ENCODE results near the gene HECW1. TPM values are rescaled to one million over a fixed set of nuclear protein-coding genes. Genes with fewer than 3 reads are reported as not detected.
"Not testable (repeated sequence)": the region's sequence is repeated elsewhere in the genome, so short reads cannot be mapped to it uniquely, and the experiment has no call there.

HECW1 gene
- total RNA-seq, 1 donor: under 0.01 TPM

DNA sequence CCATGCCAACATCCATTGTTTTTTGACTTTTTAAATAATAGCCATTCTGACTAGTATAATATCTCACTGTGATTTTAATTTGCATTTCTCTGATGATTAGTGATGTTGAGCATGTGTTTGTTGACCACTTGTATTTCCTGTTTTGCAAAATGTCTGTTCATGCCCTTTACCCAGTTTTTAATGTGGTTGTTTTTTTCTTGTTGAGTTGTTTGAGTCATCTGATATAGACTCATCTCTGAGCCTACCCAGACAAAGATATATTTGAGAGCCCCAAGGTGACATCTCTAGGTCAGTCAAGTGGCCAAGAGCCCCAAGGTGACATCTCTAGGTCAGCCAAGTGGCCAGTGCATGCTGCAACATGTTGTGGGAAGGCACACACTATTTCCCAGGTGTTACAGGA lies 224.7 kb downstream of the HECW1 start:
- Histone ChIP-seq H3K4me1 (ENCODE audit: insufficient read depth, low read length) (no peaks in the 10 kb centered on the region), H3K9me3 (ENCODE audit: low read depth, low read length) (no peaks in the 10 kb centered on the region), H3K4me3 (ENCODE audit: low read length) (no peak overlapping the region), H3K27me3 (ENCODE audit: insufficient read depth, low read length) (no peaks in the 10 kb centered on the region)

DNA sequence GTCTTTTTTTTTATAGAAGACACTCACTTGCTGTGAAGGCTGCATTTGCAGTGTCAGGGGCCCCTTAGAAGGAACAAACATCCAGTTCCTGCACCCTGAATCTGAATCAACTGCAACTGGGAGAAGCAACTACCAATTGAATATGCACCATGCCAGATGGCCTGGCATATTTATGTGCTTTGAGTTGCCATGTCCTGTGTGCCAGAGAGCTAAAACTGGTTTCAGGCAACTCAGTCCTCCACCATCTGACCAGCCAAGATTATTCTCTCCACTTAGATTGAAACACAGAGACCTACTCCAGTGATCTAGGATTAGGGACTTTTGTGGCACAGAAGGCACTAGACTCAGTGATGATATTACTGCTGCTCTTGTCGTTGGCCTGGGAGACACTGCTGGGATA lies 225.4 kb downstream of the HECW1 start:
- H3K4me3 ChIP-seq (ENCODE audit: low read length): no peak overlapping the region
- no peaks in the 10 kb centered on the region for H3K27me3 ChIP-seq (ENCODE audit: insufficient read depth, low read length)
- no peaks in the 10 kb centered on the region for H3K4me1 ChIP-seq (ENCODE audit: insufficient read depth, low read length)
- H3K9me3 ChIP-seq (ENCODE audit: low read depth, low read length): no peaks in the 10 kb centered on the region

DNA sequence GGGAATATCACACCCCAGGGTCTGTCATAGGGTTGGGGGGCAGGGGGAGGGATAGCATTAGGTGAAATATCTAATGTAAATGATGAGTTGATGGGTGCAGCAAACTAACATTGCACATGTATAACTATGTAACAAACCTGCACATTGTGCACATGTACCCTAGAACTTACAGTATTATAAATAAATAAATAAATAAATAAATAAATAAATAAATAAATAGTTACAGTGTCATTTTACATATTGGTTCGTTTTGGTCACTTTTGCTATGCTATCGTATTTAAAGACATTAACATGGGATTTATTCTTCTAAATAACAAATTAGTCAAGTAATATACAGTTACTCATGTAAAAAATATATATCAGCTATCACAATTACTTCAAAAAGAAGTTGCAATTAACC lies 228.7 kb downstream of the HECW1 start:
- H3K9me3 ChIP-seq (ENCODE audit: low read depth, low read length): no peaks in the 10 kb centered on the region
- H3K4me1 ChIP-seq (ENCODE audit: insufficient read depth, low read length): no peaks in the 10 kb centered on the region
- H3K27me3 ChIP-seq (ENCODE audit: insufficient read depth, low read length): no peaks in the 10 kb centered on the region
- no peak overlapping the region for H3K4me3 ChIP-seq (ENCODE audit: low read length)

DNA sequence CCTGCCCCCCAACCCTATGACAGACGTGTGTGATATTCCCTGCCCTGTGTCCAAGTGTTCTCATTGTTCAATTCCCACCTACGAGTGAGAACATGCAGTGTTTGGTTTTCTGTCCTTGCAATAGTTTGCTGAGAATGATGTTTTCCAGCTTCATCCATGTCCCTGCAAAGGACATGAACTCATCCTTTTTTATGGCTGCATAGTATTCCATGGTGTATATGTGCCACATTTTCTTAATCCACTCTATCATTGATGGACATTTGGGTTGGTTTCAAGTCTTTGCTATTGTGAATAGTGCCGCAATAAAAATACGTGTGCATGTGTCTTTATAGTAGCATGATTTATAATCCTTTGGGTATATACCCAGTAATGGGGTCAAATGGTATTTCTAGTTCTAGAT lies 231.0 kb downstream of the HECW1 start:
- H3K27me3 ChIP-seq (ENCODE audit: insufficient read depth, low read length); H3K4me1 ChIP-seq (ENCODE audit: insufficient read depth, low read length); H3K9me3 ChIP-seq (ENCODE audit: low read depth, low read length); H3K4me3 ChIP-seq (ENCODE audit: low read length): not testable (repeated sequence)

DNA sequence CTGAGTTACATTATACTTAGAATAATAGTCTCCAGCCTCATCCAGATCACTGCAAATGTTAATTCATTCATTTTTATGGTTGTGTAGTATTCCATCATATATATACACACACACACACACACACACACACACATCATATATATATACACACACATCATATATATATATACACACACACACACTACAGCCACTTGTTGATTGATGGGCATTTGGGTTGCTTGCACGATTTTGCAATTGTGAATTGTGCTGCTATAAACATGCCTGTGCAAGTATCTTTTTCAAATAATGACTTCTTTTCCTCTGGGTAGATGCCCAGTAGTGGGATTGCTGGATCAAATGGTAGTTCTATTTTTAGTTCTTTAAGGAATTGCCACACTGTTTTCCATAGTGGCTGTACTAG lies 233.2 kb downstream of the HECW1 start:
- H3K9me3 ChIP-seq (ENCODE audit: low read depth, low read length); H3K4me1 ChIP-seq (ENCODE audit: insufficient read depth, low read length); H3K4me3 ChIP-seq (ENCODE audit: low read length); H3K27me3 ChIP-seq (ENCODE audit: insufficient read depth, low read length): not testable (repeated sequence)

DNA sequence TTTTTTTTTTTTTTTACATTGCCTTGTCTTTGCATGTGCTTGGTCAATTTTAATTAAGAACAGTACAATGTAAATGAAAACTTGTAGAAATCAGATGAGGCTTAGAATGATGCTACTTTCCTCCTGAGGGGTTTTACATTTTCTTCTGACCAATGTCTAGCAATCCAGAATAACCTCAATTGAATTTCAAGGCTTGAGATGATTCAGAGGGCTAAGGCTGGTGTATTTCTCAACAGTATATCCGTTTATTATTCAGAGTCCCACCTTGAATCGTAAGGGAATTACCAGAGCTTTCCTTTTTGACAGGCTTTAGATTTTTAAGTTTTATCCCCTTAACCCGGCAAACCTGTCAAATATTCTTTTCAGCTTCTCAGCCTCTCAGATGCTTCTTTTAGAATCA lies 239.2 kb downstream of the HECW1 start:
- Histone ChIP-seq H3K4me1 (ENCODE audit: insufficient read depth, low read length) (no peaks in the 10 kb centered on the region), H3K27me3 (ENCODE audit: insufficient read depth, low read length) (peaks cover 14% of the 10 kb centered on the region), H3K9me3 (ENCODE audit: low read depth, low read length) (no peaks in the 10 kb centered on the region), H3K4me3 (ENCODE audit: low read length) (no peak overlapping the region)

DNA sequence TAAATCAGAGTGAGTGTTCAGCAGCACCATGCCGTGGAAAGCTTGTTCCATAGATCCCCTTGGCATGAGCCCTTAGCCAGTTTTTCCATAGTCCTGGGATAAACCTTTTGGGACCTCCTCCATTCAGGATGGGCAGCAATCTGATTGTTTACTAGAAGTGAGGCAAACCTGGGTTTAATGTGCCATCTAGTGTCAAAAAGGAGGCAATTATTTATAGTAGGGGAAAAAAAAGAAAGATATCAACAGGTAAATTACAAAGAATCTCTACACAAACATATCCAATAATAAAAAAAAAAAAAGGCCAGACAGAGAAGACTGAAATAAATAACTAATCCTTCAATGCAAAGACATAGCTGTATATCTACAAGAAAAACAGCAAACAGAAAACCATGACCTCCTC lies 241.5 kb downstream of the HECW1 start:
- Histone ChIP-seq H3K4me1 (ENCODE audit: insufficient read depth, low read length) (no peaks in the 10 kb centered on the region), H3K27me3 (ENCODE audit: insufficient read depth, low read length) (peaks cover 14% of the 10 kb centered on the region)

DNA sequence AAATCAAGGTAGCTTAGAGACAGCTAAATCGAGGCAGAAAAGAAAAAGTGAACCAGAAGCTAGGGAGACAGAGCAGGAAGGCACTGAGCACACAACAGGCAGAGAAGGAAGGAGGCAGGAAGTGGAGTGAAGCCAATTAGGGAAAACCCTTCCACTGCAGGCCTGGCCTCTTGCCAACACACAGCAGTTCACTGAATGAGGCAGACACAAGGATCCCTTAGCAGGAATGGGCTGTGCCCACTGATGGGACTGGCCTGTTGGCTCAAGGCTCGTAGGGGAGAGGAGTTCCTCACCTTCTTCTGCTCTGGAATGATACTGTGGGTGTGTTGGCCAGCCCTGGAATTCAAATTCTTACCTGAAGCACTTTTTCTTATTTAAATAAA lies 250.2 kb downstream of the HECW1 start:
- H3K4me3 ChIP-seq (ENCODE audit: low read length): no peak overlapping the region
- H3K27me3 ChIP-seq (ENCODE audit: insufficient read depth, low read length): no peaks in the 10 kb centered on the region
- no peaks in the 10 kb centered on the region for H3K9me3 ChIP-seq (ENCODE audit: low read depth, low read length)
- H3K4me1 ChIP-seq (ENCODE audit: insufficient read depth, low read length): no peaks in the 10 kb centered on the region

More for the DNA sequence above, 241.5 kb downstream of the HECW1 start:
- H3K4me3 ChIP-seq (ENCODE audit: low read length): no peak overlapping the region
- no peaks in the 10 kb centered on the region for H3K9me3 ChIP-seq (ENCODE audit: low read depth, low read length)

DNA sequence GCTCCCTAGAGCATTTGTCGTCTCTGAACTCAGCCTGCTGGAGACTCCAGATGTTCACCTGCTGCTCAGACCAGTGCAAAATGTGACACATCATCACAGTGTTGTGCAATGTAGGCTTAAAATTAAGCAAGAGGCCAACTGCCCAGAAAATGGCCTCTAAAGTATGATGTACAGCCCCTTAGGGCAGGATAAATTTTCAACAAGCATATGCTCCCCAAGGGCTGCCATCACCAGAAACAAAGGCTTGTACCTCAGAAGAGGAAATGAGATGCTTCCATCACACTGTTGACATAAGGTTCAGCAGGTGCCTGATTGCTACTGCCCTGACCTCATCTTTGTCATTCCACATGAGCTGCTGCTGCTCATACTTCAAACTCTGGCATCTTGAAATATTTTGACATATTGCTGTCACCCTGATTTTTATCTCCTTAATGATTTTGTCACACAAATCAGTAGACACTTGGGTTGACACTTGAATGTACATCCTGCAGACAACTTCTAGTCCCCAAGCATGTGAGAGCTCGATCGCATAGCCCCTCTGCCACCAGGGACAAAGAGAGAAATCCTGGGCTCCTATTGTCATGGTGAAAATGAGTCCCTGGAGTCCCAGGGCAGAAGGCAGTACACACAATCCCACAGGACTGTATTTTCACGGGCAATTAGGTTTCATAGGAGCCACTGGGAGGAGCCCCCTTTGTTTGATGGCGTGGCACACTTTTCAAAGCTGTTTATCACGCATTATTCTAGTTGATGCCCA lies 250.8 kb downstream of the HECW1 start:
- H3K4me3 ChIP-seq (ENCODE audit: low read length): no peak overlapping the region
- no peaks in the 10 kb centered on the region for H3K9me3 ChIP-seq (ENCODE audit: low read depth, low read length)
- H3K4me1 ChIP-seq (ENCODE audit: insufficient read depth, low read length): no peaks in the 10 kb centered on the region
- H3K27me3 ChIP-seq (ENCODE audit: insufficient read depth, low read length): no peaks in the 10 kb centered on the region

DNA sequence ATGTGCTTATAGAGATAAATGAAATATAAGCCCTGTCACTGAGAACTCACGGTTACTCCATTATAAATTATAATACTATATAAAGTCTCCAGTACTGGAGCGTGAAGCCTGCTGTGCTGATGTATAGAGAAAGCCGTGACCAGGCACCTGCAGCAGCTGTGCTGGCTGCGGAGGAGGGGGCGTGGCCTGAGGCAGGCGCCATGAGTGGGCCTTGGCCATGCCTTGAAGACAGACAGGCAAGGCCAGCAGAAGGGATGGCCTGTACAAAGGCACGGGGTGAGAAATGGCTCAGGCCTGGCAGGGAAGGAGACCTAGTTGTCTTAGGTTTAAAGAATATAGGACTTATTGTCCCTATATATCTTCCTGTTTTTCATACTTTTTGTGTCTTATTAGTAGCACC lies 251.9 kb downstream of the HECW1 start:
- Histone ChIP-seq H3K4me3 (ENCODE audit: low read length) (no peak overlapping the region), H3K4me1 (ENCODE audit: insufficient read depth, low read length) (no peaks in the 10 kb centered on the region)

DNA sequence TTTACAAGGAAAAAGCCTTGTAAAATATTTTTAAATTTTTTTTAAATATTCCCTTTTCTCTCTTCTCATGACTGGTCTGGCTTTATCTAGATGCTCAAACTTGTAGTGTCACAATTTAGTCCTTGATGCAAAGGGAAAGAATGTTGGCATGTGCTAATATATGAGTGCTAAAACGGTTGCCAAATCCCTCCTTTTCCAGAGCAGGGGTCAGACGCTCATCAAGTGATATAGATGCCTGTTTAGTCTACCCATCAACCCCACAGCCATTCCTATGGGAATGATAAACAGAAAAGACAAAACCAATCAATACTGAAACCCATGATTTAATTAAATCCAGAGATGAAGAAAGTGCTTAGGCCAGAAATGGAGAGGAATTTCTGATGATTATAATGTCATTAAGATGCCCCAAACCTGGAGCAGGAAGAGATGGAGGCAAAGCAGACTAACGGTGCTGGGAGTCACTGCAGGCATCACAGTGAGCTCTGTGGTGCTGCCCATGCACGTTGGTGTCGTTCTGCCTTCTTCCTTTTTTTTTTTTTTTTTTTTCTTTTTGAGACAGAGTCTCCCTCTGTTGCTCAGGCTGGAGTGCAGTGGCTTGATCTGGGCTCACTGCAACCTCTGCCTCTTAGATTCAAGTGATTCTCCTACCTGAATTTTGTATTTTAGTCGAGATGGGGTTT lies 260.4 kb downstream of the HECW1 start:
- H3K27me3 ChIP-seq (ENCODE audit: insufficient read depth, low read length): no peaks in the 10 kb centered on the region
- no peaks in the 10 kb centered on the region for H3K9me3 ChIP-seq (ENCODE audit: low read depth, low read length)
- no peaks in the 10 kb centered on the region for H3K4me1 ChIP-seq (ENCODE audit: insufficient read depth, low read length)
- H3K4me3 ChIP-seq (ENCODE audit: low read length): no peak overlapping the region

More for the DNA sequence above, 251.9 kb downstream of the HECW1 start:
- Histone ChIP-seq H3K27me3 (ENCODE audit: insufficient read depth, low read length) (no peaks in the 10 kb centered on the region), H3K9me3 (ENCODE audit: low read depth, low read length) (no peaks in the 10 kb centered on the region)

DNA sequence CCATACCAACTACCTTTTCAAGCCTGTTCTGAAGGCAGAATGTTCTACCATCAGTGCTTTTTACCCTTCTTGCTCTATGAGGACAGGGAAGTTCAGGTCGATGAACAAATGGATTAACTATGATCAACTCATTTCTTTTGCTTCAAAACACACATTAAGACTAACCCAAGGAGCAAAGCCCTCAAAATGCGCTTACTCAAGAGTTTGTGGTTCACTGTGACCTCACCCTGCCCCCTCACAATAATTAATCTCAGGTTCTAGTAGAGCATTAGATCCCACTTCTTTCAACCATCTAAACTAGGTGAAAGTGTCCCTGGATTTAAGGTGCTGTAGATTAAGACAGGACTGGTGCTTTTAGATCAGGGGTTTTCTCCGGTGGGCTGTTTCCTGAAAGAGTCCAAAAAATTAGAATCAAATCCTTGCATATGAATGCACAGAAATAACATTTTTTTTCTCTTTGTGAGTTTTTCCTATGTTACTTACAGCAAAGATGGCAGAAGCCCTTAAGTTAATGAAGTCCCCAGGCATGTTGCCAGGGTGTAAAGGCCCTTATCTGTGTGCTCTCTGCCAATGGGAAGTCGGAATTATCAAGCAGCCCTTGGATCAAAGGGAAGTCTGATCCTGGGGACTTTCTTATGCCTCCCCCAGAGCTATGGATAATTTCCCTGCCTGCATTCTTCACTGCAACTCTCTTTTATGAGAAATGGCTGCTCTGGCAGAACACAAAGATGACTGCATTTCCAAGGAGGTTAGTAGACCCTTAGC lies 264.9 kb downstream of the HECW1 start:
- no peaks in the 10 kb centered on the region for H3K9me3 ChIP-seq (ENCODE audit: low read depth, low read length)
- H3K4me3 ChIP-seq (ENCODE audit: low read length): no peak overlapping the region
- no peaks in the 10 kb centered on the region for H3K27me3 ChIP-seq (ENCODE audit: insufficient read depth, low read length)
- H3K4me1 ChIP-seq (ENCODE audit: insufficient read depth, low read length): no peaks in the 10 kb centered on the region

DNA sequence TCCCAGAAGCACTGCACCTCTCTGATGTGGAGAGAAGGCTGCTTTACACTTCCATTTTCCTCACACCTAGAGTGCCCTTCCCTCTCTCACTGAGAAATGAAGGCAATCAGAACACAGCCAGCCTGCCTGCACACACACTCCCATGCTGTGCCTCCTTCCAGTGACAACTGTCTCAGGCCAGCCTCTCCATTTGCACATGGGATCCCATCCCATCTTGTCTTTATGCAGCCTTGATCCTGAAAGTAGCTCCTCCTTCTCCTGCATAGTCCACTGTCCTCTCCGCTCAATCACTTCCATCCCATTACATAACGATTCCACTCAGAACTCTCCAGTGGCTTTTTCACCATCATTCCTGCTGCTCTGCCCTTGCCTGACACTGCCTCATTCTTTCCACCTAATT lies 266.8 kb downstream of the HECW1 start:
- no peaks in the 10 kb centered on the region for H3K27me3 ChIP-seq (ENCODE audit: insufficient read depth, low read length)
- no peaks in the 10 kb centered on the region for H3K9me3 ChIP-seq (ENCODE audit: low read depth, low read length)
- H3K4me3 ChIP-seq (ENCODE audit: low read length): no peak overlapping the region
- H3K4me1 ChIP-seq (ENCODE audit: insufficient read depth, low read length): no peaks in the 10 kb centered on the region

DNA sequence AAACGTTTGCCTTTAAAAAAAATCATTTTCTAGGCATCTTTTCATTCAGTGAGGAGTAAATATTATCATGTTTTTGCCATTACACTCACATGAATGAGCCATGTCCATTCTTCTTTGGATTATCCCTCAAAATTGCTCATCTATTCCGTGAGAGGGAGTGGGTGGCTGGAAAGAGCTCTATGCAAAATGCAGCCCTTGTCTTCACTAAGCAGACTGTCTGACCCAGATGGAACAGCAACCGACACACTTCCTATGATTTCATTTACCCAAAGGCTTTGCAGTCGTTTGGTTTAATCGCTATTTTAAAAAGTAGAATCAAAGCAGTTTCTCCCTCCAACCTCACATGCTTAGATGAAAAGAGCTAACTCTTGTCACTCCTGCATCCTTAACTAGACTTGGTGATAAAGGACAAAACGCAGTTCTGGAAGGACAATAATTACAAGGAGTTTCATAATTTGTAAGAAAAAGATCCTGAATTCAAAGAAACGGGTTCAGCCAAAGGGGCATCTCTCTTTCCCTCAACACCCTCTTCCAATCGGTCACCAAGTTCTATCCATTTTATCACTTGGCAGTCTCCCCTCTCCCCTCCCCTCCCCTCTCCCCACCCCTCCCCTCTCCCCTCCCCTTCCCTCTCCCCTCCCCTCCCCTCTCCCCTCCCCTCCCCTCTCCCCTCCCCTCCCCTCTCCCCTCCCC lies 272.3 kb downstream of the HECW1 start:
- no peaks in the 10 kb centered on the region for H3K27me3 ChIP-seq (ENCODE audit: insufficient read depth, low read length)
- no peaks in the 10 kb centered on the region for H3K9me3 ChIP-seq (ENCODE audit: low read depth, low read length)
- no peak overlapping the region for H3K4me3 ChIP-seq (ENCODE audit: low read length)
- no peaks in the 10 kb centered on the region for H3K4me1 ChIP-seq (ENCODE audit: insufficient read depth, low read length)

DNA sequence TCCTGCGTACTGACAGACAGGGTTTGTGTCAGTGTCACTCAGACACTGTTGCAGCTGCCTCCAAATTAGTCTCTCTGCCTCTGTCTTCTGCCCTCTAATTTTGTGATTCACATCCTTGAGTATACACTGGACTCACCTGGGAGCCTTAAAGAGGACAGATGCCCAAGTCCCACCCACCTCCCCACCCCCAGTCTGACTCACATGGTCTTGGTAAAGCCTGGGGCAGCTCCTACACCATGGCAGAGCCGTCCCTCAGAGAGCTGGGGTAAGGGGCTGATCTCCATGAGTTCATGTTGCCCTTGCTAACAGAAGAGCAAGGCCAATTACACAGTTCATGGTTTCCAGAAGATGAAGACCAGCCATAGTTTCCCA lies 272.8 kb downstream of the HECW1 start:
- Histone ChIP-seq H3K27me3 (ENCODE audit: insufficient read depth, low read length) (no peaks in the 10 kb centered on the region), H3K4me3 (ENCODE audit: low read length) (no peak overlapping the region), H3K9me3 (ENCODE audit: low read depth, low read length) (no peaks in the 10 kb centered on the region), H3K4me1 (ENCODE audit: insufficient read depth, low read length) (no peaks in the 10 kb centered on the region)
